ENCODE results near the gene MSGN1. TPM values are rescaled to one million over a fixed set of nuclear protein-coding genes. Genes with fewer than 3 reads are reported as not detected.

Gene MSGN1
- total RNA-seq, 2 donors from 2014 or later, result not detected

DNA sequence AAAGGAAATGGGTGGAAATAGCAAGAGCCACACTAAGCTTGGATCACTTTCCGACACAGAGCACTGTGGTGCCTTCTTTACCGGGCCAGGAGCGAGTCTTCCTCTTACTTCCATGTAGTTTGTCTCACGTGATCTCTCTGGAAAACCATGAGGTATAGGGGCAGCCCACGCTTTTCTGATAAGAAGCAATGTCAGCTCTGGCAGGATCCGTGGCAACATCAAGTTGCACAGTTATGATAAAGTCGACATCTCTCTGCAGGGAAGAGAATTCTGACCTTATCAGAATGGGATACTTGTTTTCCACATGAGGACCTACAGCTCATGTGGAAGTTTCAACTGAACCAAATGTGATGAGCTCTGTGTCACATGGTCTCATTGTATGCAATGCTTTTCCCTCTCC is 29.5 kb downstream of the MSGN1 start:
- Histone ChIP-seq H3K4me3 (no peak overlapping the region), H3K36me3 (no peaks in the 10 kb centered on the region), H3K4me1 (replicated peaks) (no peaks in the 10 kb centered on the region), H3K27ac (no peak overlapping the region), H3K27me3 (replicated peaks; ENCODE audit: insufficient read depth) (no peaks in the 10 kb centered on the region), H3K9me3 (no peaks in the 10 kb centered on the region)
- WGBS, result 92% methylated on average over 7 of the region's 7 CpGs
- no peak for TF ChIP-seq CTCF (IDR thresholded peaks at IDR 0.05)
- TF ChIP-seq POLR2A (IDR thresholded peaks at IDR 0.05), result no peak
- no peak for TF ChIP-seq POLR2AphosphoS5 (IDR thresholded peaks at IDR 0.05)
- DNase-seq (ENCODE audit: low spot score), result no peak
- intact Hi-C loops (cut with DNase I), result no loop called here

- intact Hi-C loops (cut with DNase I), result no loop called here
- Histone ChIP-seq H3K36me3 (no peaks in the 10 kb centered on the region), H3K4me1 (replicated peaks) (no peaks in the 10 kb centered on the region), H3K27me3 (replicated peaks; ENCODE audit: insufficient read depth) (no peaks in the 10 kb centered on the region), H3K9me3 (no peaks in the 10 kb centered on the region), H3K27ac (no peak overlapping the region), H3K4me3 (no peak overlapping the region)
- TF ChIP-seq POLR2A (IDR thresholded peaks at IDR 0.05) (no peak), CTCF (IDR thresholded peaks at IDR 0.05) (no peak), POLR2AphosphoS5 (IDR thresholded peaks at IDR 0.05) (no peak)
- 97% methylated on average over 3 of the region's 3 CpGs for WGBS
- no peak for DNase-seq (ENCODE audit: low spot score)
Observed at GRCh38 chr2:17846676-17847075, 30.4 kb downstream of the MSGN1 start.

- H3K27ac ChIP-seq, result no peak overlapping the region
- no peaks in the 10 kb centered on the region for H3K36me3 ChIP-seq
- H3K4me1 ChIP-seq (replicated peaks), result no peaks in the 10 kb centered on the region
- WGBS, result 77% methylated on average over 2 of the region's 2 CpGs
- H3K9me3 ChIP-seq, result no peaks in the 10 kb centered on the region
- TF ChIP-seq POLR2AphosphoS5 (IDR thresholded peaks at IDR 0.05) (no peak), POLR2A (IDR thresholded peaks at IDR 0.05) (no peak), CTCF (IDR thresholded peaks at IDR 0.05) (no peak)
- no peaks in the 10 kb centered on the region for H3K27me3 ChIP-seq (replicated peaks; ENCODE audit: insufficient read depth)
- DNase-seq (ENCODE audit: low spot score), result no peak
- intact Hi-C loops (cut with DNase I), result no loop called here
- no peak overlapping the region for H3K4me3 ChIP-seq
Observed at GRCh38 chr2:17847236-17847635, 31.0 kb downstream of the MSGN1 start.

DNA sequence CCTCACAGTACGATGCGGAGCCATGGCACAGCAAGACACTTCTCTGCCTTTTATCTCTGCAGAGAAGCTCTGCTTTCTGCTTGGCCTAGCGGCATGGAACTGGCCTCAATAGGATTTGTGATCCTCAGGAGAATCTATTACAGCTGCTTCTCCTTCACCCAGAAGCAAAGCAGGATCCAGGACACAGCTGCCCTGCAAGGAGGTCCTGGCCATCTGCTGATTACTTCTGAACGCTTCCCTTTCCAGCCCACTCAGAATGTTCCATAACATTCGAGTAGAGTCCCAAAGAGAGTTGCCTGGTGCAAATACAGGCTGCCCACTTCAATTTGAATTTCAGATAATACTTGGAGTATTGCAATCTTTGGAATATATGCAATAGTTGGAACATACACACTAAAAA is 33.0 kb downstream of the MSGN1 start:
- intact Hi-C loops (cut with DNase I), result no loop called here
- 82% methylated on average over 5 of the region's 5 CpGs for WGBS
- no peak for DNase-seq (ENCODE audit: low spot score)
- no peak for TF ChIP-seq CTCF (IDR thresholded peaks at IDR 0.05)
- no peak for TF ChIP-seq POLR2AphosphoS5 (IDR thresholded peaks at IDR 0.05)
- TF ChIP-seq POLR2A (IDR thresholded peaks at IDR 0.05), result no peak
- Histone ChIP-seq H3K27ac (no peak overlapping the region), H3K9me3 (no peaks in the 10 kb centered on the region), H3K4me1 (replicated peaks) (no peaks in the 10 kb centered on the region), H3K4me3 (no peak overlapping the region), H3K27me3 (replicated peaks; ENCODE audit: insufficient read depth) (no peaks in the 10 kb centered on the region), H3K36me3 (no peaks in the 10 kb centered on the region)

- Histone ChIP-seq H3K9me3 (no peaks in the 10 kb centered on the region), H3K27ac (no peak overlapping the region), H3K4me3 (no peak overlapping the region), H3K27me3 (replicated peaks; ENCODE audit: insufficient read depth) (no peaks in the 10 kb centered on the region), H3K4me1 (replicated peaks) (no peaks in the 10 kb centered on the region), H3K36me3 (no peaks in the 10 kb centered on the region)
- intact Hi-C loops (cut with DNase I), result loop anchor here (5.0 kb wide), 2 partner anchors 297 to 527 kb away; no protein-coding TSS in a partner anchor
- TF ChIP-seq CTCF (IDR thresholded peaks at IDR 0.05) (no peak), POLR2A (IDR thresholded peaks at IDR 0.05) (no peak), POLR2AphosphoS5 (IDR thresholded peaks at IDR 0.05) (no peak)
- no peak for DNase-seq (ENCODE audit: low spot score)
- WGBS, result 85% methylated on average over 4 of the region's 4 CpGs
Observed at GRCh38 chr2:17850151-17850550, 33.9 kb downstream of the MSGN1 start.

Data from prostate gland (tissue), 2 donors.